ACC112 (cell line): ENCODE data around the gene SLC6A3.

Source experiments
- H2AFZ ChIP-seq: fragments of 200-600 bp; sonication (generic); one replicate; pipeline ENCODE4 v1.6.0; 2017; ENCODE audit warnings: antibody characterized with exemption, low read length; ENCODE audit not compliant: unreplicated experiment
- H3K27ac ChIP-seq: fragments of 200-600 bp; sonication (generic); 2 replicates; pipeline ENCODE4 v1.5.1; 2014; ENCODE audit warnings: low read depth, mild to moderate bottlenecking, antibody characterized with exemption, low read length, moderate library complexity
- H3K27me3 ChIP-seq: fragments of 200-600 bp; sonication (generic); 2 replicates; pipeline ENCODE4 v1.6.1; 2014; ENCODE audit warnings: mild to moderate bottlenecking, antibody characterized with exemption, low read length, moderate library complexity, mixed read lengths; ENCODE audit not compliant: insufficient read depth
- H3K36me3 ChIP-seq: fragments of 200-600 bp; sonication (generic); 2 replicates; pipeline ENCODE4 v1.6.1; 2016; ENCODE audit warnings: mild to moderate bottlenecking, antibody characterized with exemption, low read length, moderate library complexity, mixed read lengths; ENCODE audit not compliant: insufficient read depth
- H3K4me1 ChIP-seq: fragments of 200-600 bp; sonication (generic); one replicate; pipeline ENCODE4 v1.6.1; 2016; ENCODE audit warnings: low read length, mixed read lengths; ENCODE audit not compliant: insufficient read depth, unreplicated experiment, control insufficient read depth
- H3K4me3 ChIP-seq: fragments of 200-600 bp; sonication (generic); 2 replicates; pipeline ENCODE4 v1.5.1; 2014; ENCODE audit warnings: mild to moderate bottlenecking, low read depth, low read length
- H3K79me2 ChIP-seq: fragments of 200-600 bp; sonication (generic); one replicate; pipeline ENCODE4 v1.6.0; 2016; ENCODE audit warnings: low read length; ENCODE audit not compliant: control insufficient read depth, unreplicated experiment, insufficient read depth

Gene SLC6A3

GRCh38 chr5:1405121-1405520 is 40.1 kb downstream of the SLC6A3 start:
- no peaks in the 10 kb centered on the region for H3K36me3 ChIP-seq
- no peak overlapping the region for H3K4me3 ChIP-seq
- no peaks in the 10 kb centered on the region for H3K4me1 ChIP-seq
- no peaks in the 10 kb centered on the region for H3K79me2 ChIP-seq
- H3K27ac ChIP-seq: no peak overlapping the region
- H2AFZ ChIP-seq: no peak overlapping the region
- H3K27me3 ChIP-seq: peaks cover 72% of the 10 kb centered on the region

- Histone ChIP-seq H3K27ac (no peak overlapping the region), H2AFZ (no peak overlapping the region), H3K4me1 (no peaks in the 10 kb centered on the region), H3K36me3 (no peaks in the 10 kb centered on the region), H3K27me3 (peaks cover 70% of the 10 kb centered on the region), H3K79me2 (no peaks in the 10 kb centered on the region), H3K4me3 (no peak overlapping the region)
These were observed 41.2 kb downstream of the SLC6A3 start for GRCh38 chr5:1404062-1404461.

- peaks cover 72% of the 10 kb centered on the region for H3K27me3 ChIP-seq
- no peak overlapping the region for H2AFZ ChIP-seq
- no peak overlapping the region for H3K4me3 ChIP-seq
- H3K36me3 ChIP-seq: no peaks in the 10 kb centered on the region
- no peaks in the 10 kb centered on the region for H3K4me1 ChIP-seq
- no peak overlapping the region for H3K27ac ChIP-seq
- H3K79me2 ChIP-seq: no peaks in the 10 kb centered on the region
These were observed 42.5 kb downstream of the SLC6A3 start for GRCh38 chr5:1402611-1403255.

- H2AFZ ChIP-seq: no peak overlapping the region
- H3K27me3 ChIP-seq: peaks cover 73% of the 10 kb centered on the region
These were observed 43.6 kb downstream of the SLC6A3 start for GRCh38 chr5:1401536-1402138.

GRCh38 chr5:1400936-1401335 is 44.3 kb downstream of the SLC6A3 start:
- H3K4me1 ChIP-seq: no peaks in the 10 kb centered on the region
- H3K79me2 ChIP-seq: no peaks in the 10 kb centered on the region
- H3K27ac ChIP-seq: no peak overlapping the region
- no peak overlapping the region for H2AFZ ChIP-seq
- no peak overlapping the region for H3K4me3 ChIP-seq
- H3K36me3 ChIP-seq: no peaks in the 10 kb centered on the region
- peaks cover 73% of the 10 kb centered on the region for H3K27me3 ChIP-seq

More at GRCh38 chr5:1401536-1402138, 43.6 kb downstream of the SLC6A3 start:
- Histone ChIP-seq H3K36me3 (no peaks in the 10 kb centered on the region), H3K27ac (no peak overlapping the region), H3K4me1 (no peaks in the 10 kb centered on the region), H3K79me2 (no peaks in the 10 kb centered on the region), H3K4me3 (no peak overlapping the region)

GRCh38 chr5:1400211-1400855 is 44.9 kb downstream of the SLC6A3 start:
- Histone ChIP-seq H2AFZ (no peak overlapping the region), H3K4me3 (no peak overlapping the region), H3K27ac (no peak overlapping the region), H3K27me3 (peaks cover 73% of the 10 kb centered on the region), H3K4me1 (no peaks in the 10 kb centered on the region), H3K36me3 (no peaks in the 10 kb centered on the region), H3K79me2 (no peaks in the 10 kb centered on the region)

- Histone ChIP-seq H3K79me2 (no peaks in the 10 kb centered on the region), H3K27me3 (peaks cover 72% of the 10 kb centered on the region)
These were observed 45.5 kb downstream of the SLC6A3 start for GRCh38 chr5:1399737-1400136.

GRCh38 chr5:1396293-1396816 is 48.9 kb downstream of the SLC6A3 start:
- Histone ChIP-seq H2AFZ (no peak overlapping the region), H3K27me3 (peaks cover 74% of the 10 kb centered on the region), H3K4me1 (no peaks in the 10 kb centered on the region), H3K36me3 (no peaks in the 10 kb centered on the region), H3K4me3 (no peak overlapping the region), H3K79me2 (no peaks in the 10 kb centered on the region), H3K27ac (no peak overlapping the region)

More at GRCh38 chr5:1399737-1400136, 45.5 kb downstream of the SLC6A3 start:
- H3K27ac ChIP-seq: no peak overlapping the region
- no peaks in the 10 kb centered on the region for H3K36me3 ChIP-seq
- no peak overlapping the region for H2AFZ ChIP-seq
- H3K4me3 ChIP-seq: no peak overlapping the region
- no peaks in the 10 kb centered on the region for H3K4me1 ChIP-seq

GRCh38 chr5:1394881-1395860 is 50.1 kb downstream of the SLC6A3 start:
- Histone ChIP-seq H3K4me3 (no peak overlapping the region), H3K27me3 (peaks cover 81% of the 10 kb centered on the region), H3K36me3 (no peaks in the 10 kb centered on the region), H2AFZ (no peak overlapping the region), H3K79me2 (no peaks in the 10 kb centered on the region), H3K4me1 (no peaks in the 10 kb centered on the region), H3K27ac (no peak overlapping the region)
